Neuronal stem cell (in vitro differentiated cells): ENCODE results near the gene SUCLG2.

Experiments
- DNase-seq: peaks from one replicate; pipeline ENCODE4 v3.0.0-alpha.2; 2013; ENCODE audit warnings: low spot score
- H2AFZ ChIP-seq: one replicate; pipeline ENCODE4 v1.6.1; 2013; ENCODE audit warnings: mild to moderate bottlenecking, low read length, inconsistent platforms
- H2AK5ac ChIP-seq: 2 replicates; pipeline ENCODE4 v1.6.1; 2013; ENCODE audit warnings: low read depth, mild to moderate bottlenecking, inconsistent platforms, low read length, moderate library complexity, mixed read lengths
- H2BK120ac ChIP-seq: 2 replicates; pipeline ENCODE4 v1.6.1; 2013; ENCODE audit warnings: low read depth, mild to moderate bottlenecking, inconsistent platforms, low read length, moderate library complexity, mixed read lengths
- H2BK12ac ChIP-seq: one replicate; pipeline ENCODE4 v1.6.1; 2013; ENCODE audit warnings: low read length, inconsistent platforms
- H2BK15ac ChIP-seq: 2 replicates; pipeline ENCODE4 v1.6.1; 2013; ENCODE audit warnings: mild to moderate bottlenecking, low read length, inconsistent platforms, mixed read lengths
- H2BK5ac ChIP-seq: one replicate; pipeline ENCODE4 v1.6.1; 2013; ENCODE audit warnings: inconsistent platforms, mild to moderate bottlenecking, low read length, moderate library complexity
- H3K14ac ChIP-seq: one replicate; pipeline ENCODE4 v1.6.1; 2013; ENCODE audit warnings: low read length, inconsistent platforms
- H3K18ac ChIP-seq: 2 replicates; pipeline ENCODE4 v1.6.1; 2013; ENCODE audit warnings: low read length, inconsistent platforms
- H3K23ac ChIP-seq: 2 replicates; pipeline ENCODE4 v1.6.1; 2013; ENCODE audit warnings: low read depth, mild to moderate bottlenecking, mixed read lengths, low read length, inconsistent platforms; ENCODE audit not compliant: poor library complexity
- H3K27ac ChIP-seq: replicated peaks from 3 replicates; pipeline ENCODE4 v1.5.1; 2013; ENCODE audit warnings: low read length, inconsistent platforms
- H3K27me3 ChIP-seq, 3 experiments: 2 replicates each; pipeline ENCODE4 v1.6.1; 2013; ENCODE audit warnings: low read length in 3 of 3, mild to moderate bottlenecking in 2 of 3, inconsistent platforms in 1 of 3, low read depth in 1 of 3, mixed read lengths in 1 of 3, moderate library complexity in 1 of 3; ENCODE audit not compliant: control insufficient read depth in 3 of 3, insufficient read depth in 3 of 3
- H3K36me3 ChIP-seq, 2 donors: replicated peaks in 1 of 2; 2 replicates each; pipeline ENCODE4 v1.6.1; 2013; ENCODE audit warnings: low read length in 2 of 2; ENCODE audit not compliant: control insufficient read depth in 2 of 2, insufficient read depth in 2 of 2
- H3K4ac ChIP-seq: 2 replicates; pipeline ENCODE4 v1.6.1; 2013; ENCODE audit warnings: inconsistent platforms, mild to moderate bottlenecking, low read length, moderate library complexity
- H3K4me1 ChIP-seq, 2 donors: 1 replicate in 1 of 2; 2 replicates in 1 of 2; pipeline ENCODE4 v1.6.1; 2013; ENCODE audit warnings: low read length in 2 of 2, low read depth in 1 of 2; ENCODE audit not compliant: control insufficient read depth in 2 of 2, insufficient read depth in 1 of 2
- H3K4me2 ChIP-seq: one replicate; pipeline ENCODE4 v1.6.1; 2013; ENCODE audit warnings: mild to moderate bottlenecking, low read length, inconsistent platforms; ENCODE audit not compliant: insufficient read depth, poor library complexity, severe bottlenecking
- H3K4me3 ChIP-seq, 2 donors: 2 replicates each; pipeline ENCODE4 v1.5.1; 2013; ENCODE audit warnings: low read length in 2 of 2, mild to moderate bottlenecking in 2 of 2, inconsistent platforms in 1 of 2, moderate library complexity in 1 of 2
- H3K79me1 ChIP-seq: one replicate; pipeline ENCODE4 v1.6.1; 2013; ENCODE audit warnings: low read depth, mild to moderate bottlenecking, inconsistent platforms, low read length, moderate library complexity
- H3K9ac ChIP-seq: one replicate; pipeline ENCODE4 v1.6.1; 2013; ENCODE audit warnings: mild to moderate bottlenecking, low read depth, low read length, inconsistent platforms; ENCODE audit not compliant: poor library complexity
- H3K9me3 ChIP-seq, 2 donors: replicated peaks in 1 of 2; 2 replicates each; pipeline versions ENCODE3 to v1.6.1; 2013; ENCODE audit warnings: low read length in 2 of 2, mild to moderate bottlenecking in 2 of 2, inconsistent platforms in 1 of 2, low read depth in 1 of 2, mixed read lengths in 1 of 2, moderate library complexity in 1 of 2; ENCODE audit not compliant: control insufficient read depth in 2 of 2, insufficient read depth in 1 of 2
- H4K8ac ChIP-seq: one replicate; pipeline ENCODE4 v1.6.1; 2013; ENCODE audit warnings: low read depth, mild to moderate bottlenecking, inconsistent platforms, low read length, moderate library complexity
- H4K91ac ChIP-seq: one replicate; pipeline ENCODE4 v1.6.1; 2013; ENCODE audit warnings: low read length, low read depth, mild to moderate bottlenecking, inconsistent platforms; ENCODE audit not compliant: poor library complexity
- WGBS, 2 donors: extraction: QIAGEN DNeasy Blood & Tissue Kit; methylation state at CpG; one replicate each; pipeline ENCODE4 v1.1.7; 2013; ENCODE audit warnings: missing lambda C conversion rate in 2 of 2, mixed read lengths in 1 of 2; ENCODE audit not compliant: insufficient read length in 2 of 2, insufficient replicate concordance in 1 of 2; ENCODE audit errors: extremely low coverage in 2 of 2; 5-methylcytosine and 5-hydroxymethylcytosine counted together

SUCLG2 gene

DNA sequence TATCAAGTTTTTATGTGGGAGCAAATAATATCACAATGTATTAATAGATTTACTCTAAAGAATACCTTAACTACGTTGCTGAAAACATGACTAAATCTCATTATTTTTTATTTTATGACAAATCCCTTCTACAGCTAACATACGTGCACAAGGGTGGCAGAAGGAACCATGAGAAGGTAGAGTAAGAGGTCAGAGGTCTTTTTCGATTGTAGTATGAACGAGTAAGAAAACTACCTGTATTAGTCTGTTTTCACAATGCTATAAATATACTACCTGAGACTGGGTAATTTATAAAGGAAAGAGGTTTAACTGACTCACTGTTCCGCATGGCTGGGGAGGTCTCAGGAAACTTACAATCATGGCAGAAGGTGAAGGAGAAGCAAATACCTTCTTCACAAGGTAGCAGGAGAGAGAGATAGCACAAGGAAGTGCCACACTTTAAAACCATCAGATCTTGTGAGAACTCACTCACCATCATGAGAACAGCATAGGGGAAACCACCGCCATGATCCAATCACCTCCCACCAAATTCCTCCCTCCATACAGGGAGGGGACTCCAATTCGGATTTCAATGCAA is 95.3 kb downstream of the SUCLG2 start:
- no peak overlapping the region for H3K27ac ChIP-seq
- no peaks in the 10 kb centered on the region for H3K27me3 ChIP-seq
- no peak overlapping the region for H4K91ac ChIP-seq
- no peak overlapping the region for H2AK5ac ChIP-seq
- H3K36me3 ChIP-seq, result no peaks in the 10 kb centered on the region
- no peak overlapping the region for H3K4ac ChIP-seq
- no peaks in the 10 kb centered on the region for H3K79me1 ChIP-seq
- no peaks in the 10 kb centered on the region for H3K4me1 ChIP-seq
- no peak overlapping the region for H3K9ac ChIP-seq
- no peak overlapping the region for H3K4me3 ChIP-seq
- no peak overlapping the region for H2BK15ac ChIP-seq
- H4K8ac ChIP-seq, result no peak overlapping the region
- H3K14ac ChIP-seq, result no peak overlapping the region
- no peak overlapping the region for H2BK5ac ChIP-seq
- H3K9me3 ChIP-seq, result no peaks in the 10 kb centered on the region
- no peak for DNase-seq
- no peak overlapping the region for H3K23ac ChIP-seq
- no peak overlapping the region for H2AFZ ChIP-seq
- no CpG with 5 or more reads among the region's 7 CpGs for WGBS, 2 donors
- H2BK12ac ChIP-seq, result no peak overlapping the region
- no peak overlapping the region for H3K4me2 ChIP-seq
- H3K18ac ChIP-seq, result no peak overlapping the region
- no peak overlapping the region for H2BK120ac ChIP-seq

DNA sequence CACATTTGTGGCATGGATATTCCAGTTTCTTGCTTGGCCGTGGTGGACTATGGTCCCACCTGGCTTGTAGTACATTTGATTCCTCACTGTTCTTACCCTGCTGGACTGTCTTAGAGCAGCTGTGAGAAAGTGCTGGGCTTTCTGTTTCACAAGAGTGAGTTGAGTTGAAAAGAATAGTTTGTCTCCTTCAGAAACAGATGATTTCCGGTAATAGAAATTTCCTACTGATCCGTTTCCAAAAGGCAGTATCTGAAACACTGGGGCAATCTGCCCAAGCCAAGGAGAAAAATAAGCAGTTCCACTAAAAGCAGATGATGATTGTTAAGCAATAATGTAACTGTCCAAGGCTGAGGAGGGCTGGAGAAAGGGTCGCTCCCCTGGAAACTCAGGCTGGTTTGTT is 96.0 kb downstream of the SUCLG2 start:
- no peak overlapping the region for H4K8ac ChIP-seq
- H3K9ac ChIP-seq, result no peak overlapping the region
- no peaks in the 10 kb centered on the region for H3K36me3 ChIP-seq
- no peak overlapping the region for H3K18ac ChIP-seq
- H3K14ac ChIP-seq, result no peak overlapping the region
- DNase-seq, result no peak
- no peak overlapping the region for H3K27ac ChIP-seq
- no peak overlapping the region for H2BK12ac ChIP-seq
- H3K9me3 ChIP-seq, result no peaks in the 10 kb centered on the region
- no peaks in the 10 kb centered on the region for H3K79me1 ChIP-seq
- no peak overlapping the region for H2BK15ac ChIP-seq
- H3K4me3 ChIP-seq, result no peak overlapping the region
- no CpG with 5 or more reads among the region's 4 CpGs for WGBS, 2 donors
- no peak overlapping the region for H2BK5ac ChIP-seq
- no peak overlapping the region for H3K23ac ChIP-seq
- no peak overlapping the region for H2BK120ac ChIP-seq
- no peak overlapping the region for H2AFZ ChIP-seq
- H2AK5ac ChIP-seq, result no peak overlapping the region
- no peak overlapping the region for H3K4me2 ChIP-seq
- no peak overlapping the region for H4K91ac ChIP-seq
- H3K4me1 ChIP-seq, result no peaks in the 10 kb centered on the region
- no peaks in the 10 kb centered on the region for H3K27me3 ChIP-seq
- H3K4ac ChIP-seq, result no peak overlapping the region

DNA sequence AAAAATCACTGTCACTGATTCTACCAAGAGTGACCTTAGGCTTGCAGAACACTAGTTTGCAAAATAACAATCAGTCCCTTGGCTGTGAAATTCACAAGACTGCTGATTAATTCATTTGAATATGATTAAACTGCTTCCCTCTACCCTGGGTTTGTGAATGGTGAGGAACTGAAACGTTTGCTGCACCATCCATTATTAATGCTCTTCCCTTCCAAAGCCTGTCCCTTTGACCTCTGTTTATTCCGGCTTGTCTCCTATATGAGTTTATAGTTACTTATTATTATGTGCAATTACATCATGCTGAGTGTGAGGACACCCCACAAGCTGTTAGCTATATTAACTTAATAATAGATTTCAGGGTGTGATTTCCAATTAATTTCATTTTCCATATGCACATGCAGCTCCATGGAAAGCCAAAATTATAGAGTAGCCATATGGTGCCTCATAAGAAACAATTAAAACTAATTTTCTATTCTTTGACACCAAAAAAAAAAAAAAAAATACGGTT is 96.5 kb downstream of the SUCLG2 start:
- H3K4me1 ChIP-seq, result no peaks in the 10 kb centered on the region
- H3K18ac ChIP-seq, result no peak overlapping the region
- no peak overlapping the region for H2BK5ac ChIP-seq
- no peak overlapping the region for H2BK12ac ChIP-seq
- no peak overlapping the region for H3K9ac ChIP-seq
- no peak overlapping the region for H2BK15ac ChIP-seq
- no peaks in the 10 kb centered on the region for H3K79me1 ChIP-seq
- no peak overlapping the region for H2BK120ac ChIP-seq
- H3K27me3 ChIP-seq, result no peaks in the 10 kb centered on the region
- H3K4me2 ChIP-seq, result no peak overlapping the region
- DNase-seq, result no peak
- H2AK5ac ChIP-seq, result no peak overlapping the region
- no peaks in the 10 kb centered on the region for H3K9me3 ChIP-seq
- no peak overlapping the region for H2AFZ ChIP-seq
- no peak overlapping the region for H3K4me3 ChIP-seq
- WGBS, 2 donors, result no CpG with 5 or more reads among the region's 3 CpGs
- H4K8ac ChIP-seq, result no peak overlapping the region
- H4K91ac ChIP-seq, result no peak overlapping the region
- no peak overlapping the region for H3K14ac ChIP-seq
- no peak overlapping the region for H3K27ac ChIP-seq
- no peak overlapping the region for H3K23ac ChIP-seq
- no peaks in the 10 kb centered on the region for H3K36me3 ChIP-seq
- no peak overlapping the region for H3K4ac ChIP-seq

DNA sequence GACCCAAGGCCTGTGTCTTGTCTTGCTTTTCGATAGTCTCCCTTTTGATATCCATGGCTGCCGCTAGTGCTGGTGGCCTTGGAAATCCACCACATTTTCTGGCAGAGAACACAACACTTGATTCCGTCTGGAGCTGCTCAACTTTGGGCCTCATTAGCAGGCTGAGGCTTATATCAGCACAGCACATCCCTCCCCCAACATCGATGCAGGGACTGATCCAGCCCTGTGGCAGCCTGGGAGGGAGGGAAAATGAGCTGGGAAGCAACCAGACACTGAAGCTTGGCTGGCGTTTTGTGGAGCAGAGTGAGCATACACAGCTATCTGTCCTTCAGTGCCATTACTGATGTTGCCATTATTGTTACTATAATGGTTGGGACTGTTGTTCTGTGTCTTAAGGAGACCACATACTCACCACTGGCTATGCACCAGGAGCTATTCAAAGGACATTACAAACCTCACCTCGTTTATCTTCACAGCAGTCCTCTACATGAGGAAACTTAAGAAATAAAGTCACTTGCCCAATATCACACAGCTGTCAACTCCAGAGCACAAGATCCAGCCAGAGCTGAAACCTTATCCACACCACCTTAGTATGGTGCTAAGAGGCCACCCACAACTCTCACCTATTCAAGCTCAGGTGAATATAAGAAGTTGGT is 102.9 kb downstream of the SUCLG2 start:
- Histone ChIP-seq H3K14ac (no peak overlapping the region), H2AFZ (no peak overlapping the region), H2AK5ac (no peak overlapping the region), H2BK15ac (no peak overlapping the region), H3K79me1 (no peaks in the 10 kb centered on the region), H3K4me1 (peaks cover 0 to 1% of the 10 kb centered on the region in 2 donors), H4K8ac (no peak overlapping the region), H3K18ac (peak overlapping the region; percentile 11), H3K4ac (no peak overlapping the region), H2BK5ac (no peak overlapping the region), H2BK120ac (no peak overlapping the region), H3K27me3 (no peaks in the 10 kb centered on the region), H4K91ac (no peak overlapping the region), H3K9ac (no peak overlapping the region), H3K4me3 (no peak overlapping the region), H3K36me3 (peaks cover 0 to 2% of the 10 kb centered on the region in 2 donors), H3K23ac (no peak overlapping the region), H2BK12ac (no peak overlapping the region), H3K9me3 (peaks cover 2 to 7% of the 10 kb centered on the region in 2 donors), H3K4me2 (no peak overlapping the region), H3K27ac (no peak overlapping the region)
- DNase-seq, result no peak
- whole genome bisulfite sequencing, 2 donors, result no CpG with 5 or more reads among the region's 6 CpGs
